Parathyroid adenoma (tissue), 2 donors: ENCODE data around the gene FNDC7.
"Not testable (repeated sequence)": the region's sequence is repeated elsewhere in the genome, so short reads cannot be mapped to it uniquely, and the experiment has no call there.

Experiments
- H2AFZ ChIP-seq: fragments of 300-600 bp; sonication (generic); one replicate; pipeline ENCODE4 v1.7.0; 2017; ENCODE audit warnings: antibody characterized with exemption, mild to moderate bottlenecking
- H3K27ac ChIP-seq: fragments of 300-600 bp; sonication (generic); one replicate; pipeline ENCODE4 v1.7.0; 2017
- H3K27me3 ChIP-seq: fragments of 300-600 bp; sonication (generic); one replicate; pipeline ENCODE4 v1.7.0; 2017; ENCODE audit warnings: low read length; ENCODE audit not compliant: control insufficient read depth, insufficient read depth
- H3K36me3 ChIP-seq: fragments of 300-600 bp; sonication (generic); one replicate; pipeline ENCODE4 v1.7.0; 2017; ENCODE audit warnings: low read length; ENCODE audit not compliant: control insufficient read depth, insufficient read depth
- H3K4me1 ChIP-seq: fragments of 300-600 bp; sonication (generic); one replicate; pipeline ENCODE4 v1.7.0; 2017; ENCODE audit warnings: control low read depth
- H3K4me2 ChIP-seq: fragments of 300-600 bp; sonication (generic); one replicate; pipeline ENCODE4 v1.7.0; 2017; ENCODE audit warnings: low read length
- H3K4me3 ChIP-seq: fragments of 300-600 bp; sonication (generic); one replicate; pipeline ENCODE4 v1.7.0; 2017; ENCODE audit warnings: low read depth, low read length
- H3K79me2 ChIP-seq: fragments of 300-600 bp; sonication (generic); one replicate; pipeline ENCODE4 v1.7.0; 2017; ENCODE audit warnings: control low read depth
- H3K9ac ChIP-seq: fragments of 300-600 bp; sonication (generic); one replicate; pipeline ENCODE4 v1.7.0; 2017; ENCODE audit warnings: mild to moderate bottlenecking
- H3K9me3 ChIP-seq: fragments of 300-600 bp; sonication (generic); one replicate; pipeline ENCODE4 v1.7.0; 2017; ENCODE audit warnings: low read length; ENCODE audit not compliant: control insufficient read depth
- CTCF ChIP-seq: fragments of 300-600 bp; sonication (generic); IDR thresholded peaks from one replicate; pipeline ENCODE4 v1.7.0; 2017; ENCODE audit warnings: antibody characterized with exemption, mild to moderate bottlenecking
- donor health status: primary hyperparathyroidism.

FNDC7 gene

GRCh38 chr1:108695535-108695934, 17.2 kb upstream of the FNDC7 start:
- H3K79me2 ChIP-seq: peaks cover 7% of the 10 kb centered on the region
- H3K4me1 ChIP-seq: no peaks in the 10 kb centered on the region
- H3K9ac ChIP-seq: no peak overlapping the region
- H3K27me3 ChIP-seq: no peaks in the 10 kb centered on the region
- H3K4me2 ChIP-seq: no peak overlapping the region
- H2AFZ ChIP-seq: no peak overlapping the region
- no peak overlapping the region for H3K4me3 ChIP-seq
- H3K36me3 ChIP-seq: no peaks in the 10 kb centered on the region
- TF ChIP-seq CTCF: no peak
- no peak overlapping the region for H3K27ac ChIP-seq
- H3K9me3 ChIP-seq: no peaks in the 10 kb centered on the region

GRCh38 chr1:108699375-108700332, 13.1 kb upstream of the FNDC7 start:
- Histone ChIP-seq H3K27me3 (no peaks in the 10 kb centered on the region), H3K4me1 (no peaks in the 10 kb centered on the region), H3K9me3 (no peaks in the 10 kb centered on the region), H3K36me3 (no peaks in the 10 kb centered on the region), H3K4me2 (no peak overlapping the region), H2AFZ (no peak overlapping the region), H3K79me2 (no peaks in the 10 kb centered on the region), H3K9ac (no peak overlapping the region), H3K4me3 (no peak overlapping the region), H3K27ac (no peak overlapping the region)
- no peak for TF ChIP-seq CTCF

- no peak for TF ChIP-seq CTCF
- Histone ChIP-seq H2AFZ (no peak overlapping the region), H3K4me2 (no peak overlapping the region), H3K36me3 (no peaks in the 10 kb centered on the region), H3K79me2 (no peaks in the 10 kb centered on the region), H3K9me3 (no peaks in the 10 kb centered on the region), H3K9ac (no peak overlapping the region), H3K27me3 (no peaks in the 10 kb centered on the region), H3K4me1 (no peaks in the 10 kb centered on the region), H3K4me3 (no peak overlapping the region), H3K27ac (no peak overlapping the region)
These were observed 11.4 kb upstream of the FNDC7 start for GRCh38 chr1:108701176-108701849.

GRCh38 chr1:108702109-108702508, 10.6 kb upstream of the FNDC7 start:
- not testable (repeated sequence) for H3K9ac ChIP-seq, H2AFZ ChIP-seq, H3K4me1 ChIP-seq, H3K36me3 ChIP-seq, H3K4me3 ChIP-seq, H3K9me3 ChIP-seq, H3K27ac ChIP-seq, H3K27me3 ChIP-seq, H3K79me2 ChIP-seq, H3K4me2 ChIP-seq

- no peak overlapping the region for H3K27ac ChIP-seq
These were observed 8.8 kb upstream of the FNDC7 start for GRCh38 chr1:108703939-108704338.

More at GRCh38 chr1:108703939-108704338, 8.8 kb upstream of the FNDC7 start:
- no peaks in the 10 kb centered on the region for H3K79me2 ChIP-seq
- no peak overlapping the region for H3K9ac ChIP-seq
- no peak overlapping the region for H3K4me2 ChIP-seq
- H3K4me3 ChIP-seq: no peak overlapping the region
- H3K4me1 ChIP-seq: no peaks in the 10 kb centered on the region
- H3K27me3 ChIP-seq: no peaks in the 10 kb centered on the region
- H3K9me3 ChIP-seq: no peaks in the 10 kb centered on the region
- no peak for TF ChIP-seq CTCF
- H3K36me3 ChIP-seq: no peaks in the 10 kb centered on the region
- H2AFZ ChIP-seq: no peak overlapping the region
